Heart right ventricle (tissue), 16 donors: ENCODE data around the gene BABAM2. TPM values are rescaled to one million over a fixed set of nuclear protein-coding genes. Genes with fewer than 3 reads are reported as not detected.

Source experiments
- ATAC-seq, 8 donors: fragments of 200-7000 bp; cut with Tn5 transposase; one replicate each; pipeline ENCODE4 v1.9.1; 2020; ENCODE audit warnings: mild to moderate bottlenecking in 8 of 8, moderate library complexity in 8 of 8, moderate number of reproducible peaks in 1 of 8
- DNase-seq, 2 donors: peaks; one replicate each; pipeline ENCODE4 v3.0.0-alpha.2; 2020
- H3K27ac ChIP-seq, 10 donors: fragments of 200-600 bp; sonication (generic) in 2 of 10; one replicate each; pipeline versions ENCODE4 v1.5.0 to v1.8.0; 2020 to 2022; ENCODE audit warnings: mild to moderate bottlenecking in 3 of 10
- H3K27me3 ChIP-seq, 7 donors: fragments of 200-600 bp; one replicate each; pipeline ENCODE4 v1.8.0; 2021 to 2022; ENCODE audit warnings: mild to moderate bottlenecking in 2 of 7
- H3K36me3 ChIP-seq, 9 donors: fragments of 200-600 bp; sonication (generic) in 1 of 9; one replicate each; pipeline versions ENCODE4 v1.5.0 to v1.8.0; 2020 to 2022; ENCODE audit warnings: mild to moderate bottlenecking in 2 of 9
- H3K4me1 ChIP-seq, 9 donors: fragments of 200-600 bp; sonication (generic) in 1 of 9; one replicate each; pipeline versions ENCODE4 v1.5.0 to v1.8.0; 2020 to 2022; ENCODE audit warnings: mild to moderate bottlenecking in 4 of 9
- H3K4me3 ChIP-seq, 10 donors: fragments of 200-600 bp; sonication (generic) in 2 of 10; one replicate each; pipeline versions ENCODE4 v1.5.0 to v1.8.0; 2020 to 2022; ENCODE audit warnings: mild to moderate bottlenecking in 7 of 10, moderate library complexity in 2 of 10
- H3K9me3 ChIP-seq, 11 donors: fragments of 200-600 bp in 10 of 11; sonication (generic) in 2 of 11; one replicate each; pipeline versions ENCODE4 v1.5.0 to v1.8.0; 2013 to 2022; ENCODE audit warnings: mild to moderate bottlenecking in 2 of 11, control low read depth in 1 of 11, moderate library complexity in 1 of 11
- WGBS, 2 donors: extraction: QIAGEN DNeasy Blood & Tissue Kit; methylation state at CpG; one replicate each; pipeline ENCODE4 v1.1.7; 2013; ENCODE audit warnings: inconsistent platforms in 1 of 2; 5-methylcytosine and 5-hydroxymethylcytosine counted together
- intact Hi-C, 10 donors: fragments of 100-400 bp; cut with DNase I; formaldehyde crosslinking; loops; one replicate each; pipeline versions ENCODE4 v1.11.1 to v1.14.2; 2022
- polyA plus RNA-seq, 2 donors: library from polyadenylated mRNA; stranded (reverse); fragments of 200-250 nt; gene quantifications; one replicate each; pipeline ENCODE4 v1.2.3, GENCODE V29; 2013
- total RNA-seq, 10 donors: library from RNA; stranded (reverse); fragmentation: NEBNext Ultra II Directional in 3 of 10; extraction: Animal tissue kit (Norgen Biotek cat#: 25700) in 3 of 10; gene quantifications; one replicate each; pipeline versions ENCODE4 v1.2.1 to v1.2.4, GENCODE V29; 2021 to 2023
- TF ChIP-seq, protein P1 (sequence below), 9 donors: fragments of 200-600 bp; sonication (generic) in 2 of 9; IDR thresholded peaks; one replicate each; pipeline versions ENCODE4 v1.5.0 to v1.8.0; 2021 to 2022; ENCODE audit warnings: antibody characterized with exemption in 9 of 9, mild to moderate bottlenecking in 5 of 9, moderate library complexity in 1 of 9
- donor health status: Arrhythmogenic right ventricular cardiomyopathy.
- donor health status: ischemic (EF 13 %, LVEDD 7.1; RV severe dilation, severe dysfunction).
- donor health status: healthy with polysubstance abuse.
- donor health status: DM: no; HTN: yes; CAD: no.
- donor health status: DM: no; HTN: no; CAD: no.
- donor health status: ischemic (EF 25% LVEDD 6.9; RV normal size, moderate dysfunction).
- donor health status: ischemic (EF 25% LVEDD 5.7; RV mildly dilated, moderate dysfunction).
- donor health status: healthy.
- donor health status: DM: yes; HTN: yes; CAD: no.
- donor health status: Ischemic cardiomyopathy.
- donor health status: ischemic (EF 35%, LVEDD 5.7; RV mildly dilated, moderate dysfunction).
- donor health status: nonischemic (EF 11% LVEDD 7.7; RV severe dilation, severe dysfunction).
- donor health status: DM: yes; HTN: yes; CAD: no.
- donor health status: PGD.
- donor health status: ischemic (EF 29% LVEDD 5.4; RV normal size, mild dysfunction).
- donor health status: nonischemic (EF 23%, LVEDD 6.1; RV moderate dilation, normal function).

BABAM2 gene
- total and polyA plus RNA-seq, 12 donors, result 13.3 to 83.4 (median 65.9) TPM

DNA sequence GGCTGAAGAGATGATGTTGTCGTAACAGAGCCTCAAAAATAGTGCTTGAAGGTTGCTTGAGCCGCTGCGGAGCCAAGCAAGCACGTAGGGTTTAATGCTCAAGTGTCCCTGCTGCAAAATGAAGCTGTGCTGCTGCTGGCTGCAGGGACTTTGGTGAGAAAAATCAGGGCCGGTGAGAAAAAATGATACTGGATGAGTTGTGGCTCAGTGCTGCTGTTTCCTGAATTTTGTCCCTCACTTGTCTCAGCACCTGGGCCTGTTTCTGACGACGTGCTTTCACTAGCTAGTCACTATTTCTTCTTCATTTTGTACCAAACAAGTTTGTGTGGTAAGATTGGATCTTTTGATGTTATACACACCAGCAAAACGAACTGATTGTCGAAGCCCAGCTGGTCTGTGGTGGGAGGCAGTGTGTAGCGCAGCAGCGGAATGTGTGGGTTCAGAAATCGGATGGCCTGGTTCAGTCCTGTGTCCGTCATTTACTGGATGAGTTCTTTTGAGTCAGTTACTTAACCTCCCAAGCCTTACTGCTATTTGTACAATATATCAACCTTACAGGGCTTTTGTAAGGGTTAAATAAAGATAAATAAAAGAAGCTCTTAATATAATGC, 329.3 kb downstream of the BABAM2 start:
- H3K9me3 ChIP-seq, result no peaks in the 10 kb centered on the region
- H3K27me3 ChIP-seq, result no peaks in the 10 kb centered on the region
- ATAC-seq, result no peak
- H3K36me3 ChIP-seq, result no peaks in the 10 kb centered on the region
- WGBS, 2 donors, result 87 to 91% methylated on average over 13 of the region's 13 CpGs
- DNase-seq, result no peak
- no peak overlapping the region for H3K27ac ChIP-seq
- intact Hi-C loops, result loop anchor here in 1 of 10 donors (10.0 kb wide), 1 partner anchor 175 kb away; the partner anchor contains the start of gene FOSL2
- H3K4me1 ChIP-seq, result peaks cover 0 to 14% (median 5%) of the 10 kb centered on the region in 9 donors
- TF ChIP-seq, protein P1, sequence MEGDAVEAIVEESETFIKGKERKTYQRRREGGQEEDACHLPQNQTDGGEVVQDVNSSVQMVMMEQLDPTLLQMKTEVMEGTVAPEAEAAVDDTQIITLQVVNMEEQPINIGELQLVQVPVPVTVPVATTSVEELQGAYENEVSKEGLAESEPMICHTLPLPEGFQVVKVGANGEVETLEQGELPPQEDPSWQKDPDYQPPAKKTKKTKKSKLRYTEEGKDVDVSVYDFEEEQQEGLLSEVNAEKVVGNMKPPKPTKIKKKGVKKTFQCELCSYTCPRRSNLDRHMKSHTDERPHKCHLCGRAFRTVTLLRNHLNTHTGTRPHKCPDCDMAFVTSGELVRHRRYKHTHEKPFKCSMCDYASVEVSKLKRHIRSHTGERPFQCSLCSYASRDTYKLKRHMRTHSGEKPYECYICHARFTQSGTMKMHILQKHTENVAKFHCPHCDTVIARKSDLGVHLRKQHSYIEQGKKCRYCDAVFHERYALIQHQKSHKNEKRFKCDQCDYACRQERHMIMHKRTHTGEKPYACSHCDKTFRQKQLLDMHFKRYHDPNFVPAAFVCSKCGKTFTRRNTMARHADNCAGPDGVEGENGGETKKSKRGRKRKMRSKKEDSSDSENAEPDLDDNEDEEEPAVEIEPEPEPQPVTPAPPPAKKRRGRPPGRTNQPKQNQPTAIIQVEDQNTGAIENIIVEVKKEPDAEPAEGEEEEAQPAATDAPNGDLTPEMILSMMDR (IDR thresholded peaks at IDR 0.05), result no peak
- no peak overlapping the region for H3K4me3 ChIP-seq

DNA sequence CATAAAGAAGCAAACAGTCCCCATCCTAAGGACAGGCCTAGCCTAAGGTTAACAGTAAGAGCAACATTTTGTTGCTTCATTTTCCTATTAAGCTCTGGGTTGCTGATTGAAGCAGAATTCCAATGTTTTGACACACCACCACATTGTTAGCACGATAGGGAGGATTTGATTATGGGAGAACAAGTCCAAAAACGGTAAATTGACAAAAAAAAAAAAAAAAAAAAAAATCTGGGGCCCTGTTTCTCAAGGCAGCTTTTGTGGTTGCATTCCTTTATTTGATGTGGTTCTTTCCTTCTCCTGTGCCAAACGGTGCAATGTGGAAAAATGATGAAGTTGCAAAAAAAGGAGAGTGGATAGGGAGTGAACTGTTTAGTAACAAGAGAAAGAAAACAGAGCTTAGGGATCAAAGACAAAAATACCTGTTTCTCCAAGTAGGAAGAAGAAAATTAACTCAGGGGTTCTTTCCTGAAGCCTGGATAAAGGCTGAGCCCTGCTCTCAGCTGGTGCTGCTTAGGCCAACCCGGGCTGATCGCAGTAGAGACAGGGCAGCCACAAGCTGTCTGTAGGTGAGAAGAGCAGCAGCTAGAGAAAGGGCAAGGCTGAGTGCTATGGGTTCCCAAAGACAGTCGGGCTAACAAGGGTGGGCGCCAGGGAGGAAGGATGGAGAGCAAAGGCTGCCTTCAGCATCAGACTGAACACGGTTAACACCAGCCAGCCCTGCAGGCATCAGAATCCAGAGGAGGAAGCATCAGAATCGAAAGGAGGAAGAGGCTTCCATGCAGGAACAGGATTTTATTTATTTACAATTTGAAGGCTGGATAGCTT, 334.3 kb downstream of the BABAM2 start:
- TF ChIP-seq, protein P1 (IDR thresholded peaks at IDR 0.05), result no peak
- WGBS, 2 donors, result 74 to 77% methylated on average over 9 of the region's 9 CpGs
- Histone ChIP-seq H3K9me3 (no peaks in the 10 kb centered on the region), H3K4me3 (no peak overlapping the region), H3K36me3 (no peaks in the 10 kb centered on the region), H3K27ac (peak overlapping the region in 1 of 10 donors; percentile 52), H3K4me1 (peaks cover 0 to 18% (median 0%) of the 10 kb centered on the region in 9 donors), H3K27me3 (no peaks in the 10 kb centered on the region)
- intact Hi-C loops, result no loop called here
- ATAC-seq, result peak in 1 of 8 donors; percentile 34
- DNase-seq, result no peak

DNA sequence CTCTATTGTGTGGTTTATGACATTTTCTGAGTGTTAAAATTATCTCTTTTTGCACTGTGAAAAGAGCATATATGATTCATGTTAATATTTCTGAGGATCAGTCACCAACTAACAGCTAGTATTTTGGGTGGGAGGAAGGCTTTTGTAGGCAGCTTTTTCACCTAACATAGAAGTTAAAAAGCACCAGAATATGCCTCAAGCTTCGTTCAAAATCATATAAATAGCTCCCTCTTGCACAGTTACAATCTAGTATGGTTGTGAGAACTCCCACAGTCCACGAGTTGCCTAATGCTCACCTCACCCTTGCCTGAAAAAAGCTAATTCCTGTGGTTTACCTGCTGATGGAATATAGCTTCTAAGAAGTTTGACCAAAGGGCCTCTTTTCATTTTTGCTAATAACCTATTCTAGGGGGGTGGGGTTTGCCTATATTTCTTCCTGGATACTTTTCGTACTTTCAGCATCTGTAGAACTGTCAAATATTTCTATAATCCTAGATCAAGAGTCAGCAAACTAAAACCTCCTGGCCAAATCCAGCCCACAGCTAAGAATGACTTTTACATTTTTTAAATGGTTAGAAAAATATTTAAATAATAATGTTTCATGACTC, 335.0 kb downstream of the BABAM2 start:
- Histone ChIP-seq H3K27ac (peak overlapping the region in 1 of 10 donors; percentile 52), H3K9me3 (no peaks in the 10 kb centered on the region), H3K4me1 (peaks cover 0 to 18% (median 0%) of the 10 kb centered on the region in 9 donors), H3K27me3 (no peaks in the 10 kb centered on the region), H3K4me3 (no peak overlapping the region), H3K36me3 (no peaks in the 10 kb centered on the region)
- WGBS, 2 donors, result 67 to 78% methylated on average over 3 of the region's 3 CpGs
- intact Hi-C loops, result no loop called here
- TF ChIP-seq, protein P1 (IDR thresholded peaks at IDR 0.05), result no peak
- no peak for DNase-seq
- ATAC-seq, result no peak

DNA sequence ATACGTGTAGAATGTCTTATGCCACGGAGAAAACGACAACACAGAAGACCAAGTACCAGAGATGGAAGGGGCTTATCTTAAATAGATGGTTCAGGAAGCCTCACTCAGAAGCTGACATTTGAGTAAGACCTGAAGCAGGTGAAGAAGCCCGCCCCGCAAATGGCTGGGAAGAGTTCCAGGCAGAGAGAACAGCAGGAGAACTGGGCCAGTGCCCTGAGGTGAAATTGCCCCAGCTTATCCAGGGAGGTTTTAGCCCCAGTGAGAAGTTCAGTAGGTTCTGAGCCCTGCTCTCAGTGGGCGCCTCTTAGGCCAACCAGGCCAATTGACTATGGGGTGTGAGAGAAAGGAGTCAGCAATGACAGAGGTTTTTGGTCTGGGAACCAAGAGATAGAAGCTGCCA, 336.0 kb downstream of the BABAM2 start:
- intact Hi-C loops, result no loop called here

More for the DNA sequence above, 336.0 kb downstream of the BABAM2 start:
- no peak overlapping the region for H3K27ac ChIP-seq
- 95 to 98% methylated on average over 6 of the region's 6 CpGs for WGBS, 2 donors
- H3K4me3 ChIP-seq, result no peak overlapping the region
- H3K27me3 ChIP-seq, result no peaks in the 10 kb centered on the region
- H3K4me1 ChIP-seq, result peaks cover 0 to 26% (median 9%) of the 10 kb centered on the region in 9 donors
- no peak for DNase-seq
- H3K36me3 ChIP-seq, result no peaks in the 10 kb centered on the region
- TF ChIP-seq, protein P1 (IDR thresholded peaks at IDR 0.05), result no peak
- ATAC-seq, result no peak
- no peaks in the 10 kb centered on the region for H3K9me3 ChIP-seq
